Mucosa of rectum (tissue), 2 donors: ENCODE data around the gene AGAP9.
"Not testable (repeated sequence)": the region's sequence is repeated elsewhere in the genome, so short reads cannot be mapped to it uniquely, and the experiment has no call there.

Source experiments
- H3K27ac ChIP-seq, 2 donors: one replicate each; pipeline ENCODE4 v1.7.0; 2013; ENCODE audit warnings: inconsistent platforms in 2 of 2, low read depth in 2 of 2, low read length in 2 of 2
- H3K27me3 ChIP-seq, 2 donors: one replicate each; pipeline ENCODE4 v1.7.0; 2013; ENCODE audit warnings: low read length in 2 of 2; ENCODE audit not compliant: control insufficient read depth in 2 of 2, insufficient read depth in 2 of 2
- H3K36me3 ChIP-seq, 2 donors: one replicate each; pipeline ENCODE4 v1.7.0; 2013; ENCODE audit warnings: low read length in 2 of 2; ENCODE audit not compliant: control insufficient read depth in 2 of 2, insufficient read depth in 2 of 2
- H3K4me1 ChIP-seq, 2 donors: one replicate each; pipeline ENCODE4 v1.7.0; 2013; ENCODE audit warnings: low read length in 2 of 2, mild to moderate bottlenecking in 1 of 2; ENCODE audit not compliant: control insufficient read depth in 2 of 2, insufficient read depth in 2 of 2
- H3K4me3 ChIP-seq, 2 donors: one replicate each; pipeline ENCODE4 v1.7.0; 2013; ENCODE audit warnings: low read length in 2 of 2
- H3K9ac ChIP-seq, 2 donors: one replicate each; pipeline ENCODE4 v1.7.0; 2013; ENCODE audit warnings: low read length in 2 of 2, low read depth in 1 of 2, mild to moderate bottlenecking in 1 of 2
- H3K9me3 ChIP-seq, 2 donors: one replicate each; pipeline ENCODE4 v1.7.0; 2013; ENCODE audit warnings: low read length in 2 of 2; ENCODE audit not compliant: control insufficient read depth in 2 of 2
- donor health status: healthy.
- donor health status: Normal muscosa, but diverticular disease.

Gene AGAP9

DNA sequence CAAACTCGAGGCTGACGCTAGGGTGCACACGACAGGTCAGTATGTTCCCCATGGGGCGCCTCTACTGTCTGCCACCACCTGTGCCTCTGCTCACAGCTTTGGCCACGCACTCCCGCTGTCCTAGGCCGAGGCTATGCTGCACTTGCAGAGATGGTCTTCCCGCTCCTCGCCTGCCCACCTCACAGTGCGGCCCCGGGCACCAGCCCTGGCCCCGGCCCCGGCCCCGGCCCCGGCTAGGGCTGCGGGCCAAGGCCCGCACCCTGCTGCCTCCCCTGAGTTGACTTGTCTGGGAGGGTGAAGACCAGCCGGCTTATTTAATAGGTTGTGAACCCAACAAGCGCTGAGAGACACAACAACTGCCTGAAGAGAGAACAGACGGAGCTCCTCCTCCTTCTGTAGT is at the start of gene AGAP9:
Gene AGAP9 (minus strand): TSS at position 164 of the 400 bp plus-strand sequence. CDS start 112 bp downstream, at position 52.
- H3K27me3 ChIP-seq, H3K9ac ChIP-seq, H3K27ac ChIP-seq, H3K36me3 ChIP-seq, H3K4me3 ChIP-seq, H3K4me1 ChIP-seq, H3K9me3 ChIP-seq: not testable (repeated sequence)

DNA sequence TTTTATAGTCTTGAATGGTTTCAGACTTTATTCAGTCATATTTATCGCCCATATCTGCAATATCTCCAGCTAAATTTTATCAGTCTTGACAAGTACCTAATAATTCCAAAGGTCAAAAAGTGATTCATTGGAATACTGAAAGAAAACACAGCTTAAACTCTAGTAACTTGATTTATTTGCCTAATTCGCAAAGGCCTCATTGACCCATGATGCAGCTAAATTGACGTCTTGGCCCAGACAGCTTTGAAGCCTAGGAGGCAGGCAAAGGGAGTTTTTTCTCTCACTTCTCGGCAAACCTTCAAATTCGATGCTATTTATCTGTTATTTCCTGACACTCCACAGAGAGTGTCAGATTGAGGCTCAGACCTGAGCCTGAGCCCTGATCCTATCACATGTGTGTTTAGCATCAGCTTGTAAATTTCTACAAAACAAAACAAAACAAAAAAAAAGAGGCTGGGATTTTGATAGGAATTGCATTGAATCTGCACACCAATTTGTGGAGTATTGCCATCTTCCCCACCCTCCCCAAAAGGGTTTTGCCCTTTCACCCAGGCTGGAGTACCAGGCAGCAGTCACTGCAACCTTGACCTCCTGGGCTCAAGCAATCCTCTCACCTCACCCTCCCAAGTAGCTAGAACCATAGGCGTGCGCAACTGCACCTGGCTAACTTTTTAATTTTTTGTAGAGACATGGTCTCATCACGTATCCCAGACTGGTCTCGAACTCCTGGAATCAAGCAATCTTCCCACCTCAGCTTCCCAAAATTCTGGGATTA is 47.9 kb upstream of the AGAP9 start:
- not testable (repeated sequence) for H3K9ac ChIP-seq, H3K27ac ChIP-seq, H3K36me3 ChIP-seq, H3K4me3 ChIP-seq, H3K9me3 ChIP-seq, H3K4me1 ChIP-seq, H3K27me3 ChIP-seq

DNA sequence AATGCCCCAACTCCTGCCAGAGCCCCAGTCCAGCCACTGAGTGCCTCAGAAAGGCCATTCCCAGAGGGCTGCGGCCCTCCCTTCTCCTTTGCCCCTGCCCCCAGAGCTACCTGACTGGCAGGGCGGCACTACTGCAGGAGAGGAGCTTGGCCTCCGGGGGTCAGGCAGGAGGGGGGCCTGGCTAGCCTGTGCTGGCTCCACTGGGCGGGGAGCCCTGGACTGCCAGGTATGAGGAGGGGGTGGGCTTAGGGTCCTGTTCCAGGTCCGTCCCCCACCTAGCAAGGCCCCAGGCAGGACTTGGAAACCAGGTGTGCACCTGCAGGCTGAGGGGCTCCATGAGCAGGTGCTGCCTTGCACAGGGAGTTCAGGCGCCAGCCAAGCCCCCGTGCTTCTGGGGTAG is 43.3 kb upstream of the AGAP9 start:
- not testable (repeated sequence) for H3K27ac ChIP-seq, H3K9ac ChIP-seq, H3K9me3 ChIP-seq, H3K4me3 ChIP-seq, H3K36me3 ChIP-seq, H3K27me3 ChIP-seq, H3K4me1 ChIP-seq

DNA sequence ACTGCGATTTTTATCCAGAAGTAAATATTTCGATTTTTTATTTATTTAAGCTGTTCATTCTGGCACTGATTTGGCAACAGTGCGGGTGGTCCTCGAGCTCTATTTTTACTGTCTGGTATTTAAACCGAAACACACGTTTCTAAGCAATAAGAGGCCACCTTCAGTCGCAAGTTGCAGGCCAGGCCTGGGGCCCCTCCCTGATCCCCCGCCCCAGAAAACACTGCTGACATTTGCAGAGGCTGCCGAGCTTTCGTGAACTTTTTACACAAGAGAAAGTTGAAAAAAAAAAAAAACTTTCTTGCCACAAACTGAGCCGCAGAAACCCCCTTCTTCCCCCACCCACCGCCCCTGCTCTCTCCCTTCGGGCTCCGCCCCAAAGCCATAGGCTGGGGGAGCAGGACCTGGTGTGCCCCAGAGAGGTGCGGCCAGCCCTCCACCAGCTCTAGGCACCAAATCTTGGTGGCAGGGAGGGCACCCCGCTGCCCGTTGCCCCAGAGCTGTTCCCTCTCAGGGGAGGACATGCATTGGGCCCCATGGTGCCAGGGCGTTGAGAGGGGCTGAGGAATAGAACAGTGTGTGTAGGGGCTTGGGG is 42.8 kb upstream of the AGAP9 start:
- H3K9ac ChIP-seq, H3K4me3 ChIP-seq, H3K27ac ChIP-seq, H3K36me3 ChIP-seq, H3K27me3 ChIP-seq, H3K9me3 ChIP-seq, H3K4me1 ChIP-seq: not testable (repeated sequence)

DNA sequence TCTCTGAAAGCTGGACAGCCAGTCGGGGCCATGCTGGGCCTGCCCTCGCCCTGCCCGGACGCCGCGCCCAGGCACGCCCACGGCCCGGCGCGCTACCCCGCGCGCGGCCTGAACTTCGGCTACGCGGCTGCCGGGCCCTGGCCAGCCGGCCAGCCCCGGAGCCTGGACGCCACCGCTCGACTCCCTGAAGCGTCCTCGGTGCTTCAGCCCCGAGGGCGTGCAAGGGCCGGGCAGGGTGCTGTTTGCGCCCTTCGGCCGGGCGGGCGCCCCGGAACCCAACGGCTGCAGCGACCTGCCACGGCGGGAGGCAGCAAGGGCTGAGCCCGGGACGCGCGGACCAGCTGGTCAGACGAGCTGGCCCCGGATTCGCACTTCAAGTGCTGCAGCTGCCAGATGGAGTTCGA is 42.1 kb upstream of the AGAP9 start:
- not testable (repeated sequence) for H3K36me3 ChIP-seq, H3K4me1 ChIP-seq, H3K9me3 ChIP-seq, H3K4me3 ChIP-seq, H3K27me3 ChIP-seq, H3K9ac ChIP-seq, H3K27ac ChIP-seq

DNA sequence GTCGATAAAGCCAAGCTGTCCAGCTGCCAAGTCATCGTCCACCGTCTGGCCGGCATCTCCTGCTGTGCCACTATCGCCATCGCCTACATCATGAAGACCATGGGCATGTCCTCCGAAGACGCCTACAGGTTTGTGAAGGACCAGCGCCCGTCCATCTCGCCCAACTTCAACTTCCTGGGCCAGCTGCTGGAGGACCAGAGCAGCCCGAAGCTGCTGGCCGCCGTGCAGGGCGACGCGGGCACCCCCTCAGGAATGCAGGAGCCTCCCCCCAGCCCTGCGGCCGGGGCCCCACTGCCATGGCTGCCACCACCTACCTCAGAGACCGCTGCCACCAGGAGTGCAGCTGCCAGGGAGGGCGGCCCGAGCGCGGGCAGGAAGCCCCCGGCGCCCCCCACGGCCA is 41.5 kb upstream of the AGAP9 start:
- not testable (repeated sequence) for H3K4me3 ChIP-seq, H3K36me3 ChIP-seq, H3K9ac ChIP-seq, H3K27ac ChIP-seq, H3K9me3 ChIP-seq, H3K4me1 ChIP-seq, H3K27me3 ChIP-seq

GRCh38 chr10:47564318-47564717 is 40.9 kb upstream of the AGAP9 start:
- H3K4me3 ChIP-seq, H3K27ac ChIP-seq, H3K4me1 ChIP-seq, H3K9me3 ChIP-seq, H3K36me3 ChIP-seq, H3K27me3 ChIP-seq, H3K9ac ChIP-seq: not testable (repeated sequence)

- not testable (repeated sequence) for H3K27me3 ChIP-seq, H3K9me3 ChIP-seq, H3K27ac ChIP-seq, H3K9ac ChIP-seq, H3K36me3 ChIP-seq, H3K4me1 ChIP-seq, H3K4me3 ChIP-seq
Observed at GRCh38 chr10:47560452-47560851, 37.0 kb upstream of the AGAP9 start.

DNA sequence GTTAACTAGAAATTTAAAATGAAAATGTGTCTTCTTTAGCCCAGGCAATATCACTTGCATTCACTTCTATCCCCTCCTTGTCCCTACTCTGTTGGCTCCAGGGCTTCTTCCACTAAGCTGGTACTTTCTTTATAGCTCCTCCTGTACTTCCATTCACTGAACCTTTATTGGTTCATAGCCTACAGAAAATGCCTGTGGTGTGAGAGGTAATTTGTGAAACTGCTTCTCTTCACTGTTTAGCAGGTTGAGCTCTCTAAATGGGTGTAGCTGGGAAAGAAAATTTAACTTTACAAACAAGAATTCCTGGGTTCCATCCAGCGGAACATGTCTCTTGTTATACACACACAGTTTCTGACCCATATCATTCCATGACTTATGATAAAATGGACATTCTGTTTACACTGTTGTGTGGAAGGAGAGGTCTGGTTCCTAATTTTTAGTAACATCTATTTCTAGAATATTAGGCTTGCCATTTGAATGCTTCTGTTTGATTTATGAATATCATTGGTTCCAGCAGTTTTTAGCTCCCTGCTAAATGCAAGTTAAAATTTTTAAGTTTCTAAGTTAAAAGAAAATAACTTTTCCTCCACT is 36.4 kb upstream of the AGAP9 start:
- H3K27ac ChIP-seq, H3K36me3 ChIP-seq, H3K9ac ChIP-seq, H3K4me3 ChIP-seq, H3K9me3 ChIP-seq, H3K27me3 ChIP-seq, H3K4me1 ChIP-seq: not testable (repeated sequence)

DNA sequence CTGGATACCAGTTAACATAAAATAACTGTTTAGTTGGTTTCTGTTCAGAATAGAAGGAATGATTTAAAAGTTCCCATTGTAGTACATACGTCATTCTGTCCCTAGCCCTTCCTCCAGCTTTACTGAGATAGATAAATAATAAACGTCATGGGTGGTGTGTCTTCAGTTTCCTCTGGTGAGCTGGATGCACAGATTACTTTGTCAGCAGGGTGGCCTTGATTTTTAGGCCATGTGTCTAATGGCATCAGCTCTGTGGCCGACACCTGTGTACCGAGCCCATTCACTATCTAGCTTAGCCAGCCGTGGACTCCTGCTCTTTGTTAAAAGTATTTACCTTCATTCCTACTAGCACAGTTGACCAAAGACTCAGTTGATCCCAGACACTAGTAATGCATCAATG is 34.7 kb upstream of the AGAP9 start:
- not testable (repeated sequence) for H3K27ac ChIP-seq, H3K9ac ChIP-seq

More for the DNA sequence above, 34.7 kb upstream of the AGAP9 start:
- not testable (repeated sequence) for H3K4me3 ChIP-seq, H3K9me3 ChIP-seq, H3K36me3 ChIP-seq, H3K27me3 ChIP-seq, H3K4me1 ChIP-seq
